ENCODE measurements around the gene BCL6B. TPM values are rescaled to one million over a fixed set of nuclear protein-coding genes. Genes with fewer than 3 reads are reported as not detected.
A peak's percentile ranks its signal among the peaks of the same experiment; 100 is the strongest.

The BCL6B gene
- total and polyA plus RNA-seq, 10 of the 15 experiments (the other 5 are each of a cell fraction or from before 2014, with no cell fraction given) = 0.06 to 0.85 (median 0.11) TPM; not detected in 1

GRCh38 chr17:7072406-7072805 is 49.6 kb downstream of the BCL6B start:
- RAD21 ChIA-PET (ENCODE audit: unreplicated experiment) = no interaction called here
- Histone ChIP-seq H3K9ac (ENCODE audit: control insufficient read depth, insufficient read depth, low read length) (no peak overlapping the region), H4K20me1 (ENCODE audit: control insufficient read depth, insufficient read depth) (no peaks in the 10 kb centered on the region), H3K4me3 (no peak overlapping the region), H3K4me2 (ENCODE audit: control insufficient read depth, insufficient read depth) (no peak overlapping the region), H2AFZ (ENCODE audit: control insufficient read depth, low read depth, low read length) (no peak overlapping the region), H3K79me2 (ENCODE audit: control insufficient read depth, insufficient read depth, low read length) (no peaks in the 10 kb centered on the region), H3K36me3 (ENCODE audit: control insufficient read depth in 2 of 2, insufficient read depth in 2 of 2, low read length in 1 of 2) (no peaks in the 10 kb centered on the region), H3K27me3 (replicated peaks in 1 of 2; ENCODE audit: control insufficient read depth in 2 of 2, insufficient read depth in 2 of 2, low read length in 1 of 2) (no peaks in the 10 kb centered on the region), H3K4me1 (ENCODE audit: control insufficient read depth, insufficient read depth, low read length) (no peaks in the 10 kb centered on the region), H3K27ac (ENCODE audit: control insufficient read depth, insufficient read depth) (no peak overlapping the region), H3K9me3 (replicated peaks; ENCODE audit: control insufficient read depth, insufficient read depth, low read length) (no peaks in the 10 kb centered on the region; the same call in 2 of the 3 replicates)
- SMC1A ChIA-PET (ENCODE audit: uncharacterized antibody, unreplicated experiment) = interaction anchor here (0.8 kb wide), 2 partner anchors 18 to 27 kb away, joined by 3 read pairs; no protein-coding TSS in a partner anchor
- in situ Hi-C loops (cut with MboI) = no loop called here
- DNase-seq (ENCODE audit: low read depth, low spot score) (no peak), ATAC-seq (peak; percentile 27; the same call in 1 of the 3 replicates), FAIRE-seq (no peak)
- intact Hi-C loops (cut with micrococcal nuclease; ENCODE audit: unreplicated experiment) = no loop called here
- CTCF ChIA-PET = interaction anchor here (0.6 to 0.8 kb wide), 2 partner anchors 9 to 40 kb away, joined by 3 to 4 read pairs; no protein-coding TSS in a partner anchor
- no TSS peak for BruUV-seq (replicated peaks)
- WGBS (ENCODE audit: insufficient coverage, insufficient replicate concordance, low lambda C conversion rate, missing lambda C conversion rate) = 47% methylated on average over 2 of the region's 2 CpGs
- POLR2A ChIA-PET = no interaction called here
- TF ChIP-seq MEF2B (IDR thresholded peaks at IDR 0.05; ENCODE audit: partially characterized antibody, poor library complexity, severe bottlenecking) (peak; percentile 24), YBX1 (IDR thresholded peaks at IDR 0.05) (no peak), MXI1 (IDR thresholded peaks at IDR 0.05; ENCODE audit: low read depth, low read length) (no peak)

DNA sequence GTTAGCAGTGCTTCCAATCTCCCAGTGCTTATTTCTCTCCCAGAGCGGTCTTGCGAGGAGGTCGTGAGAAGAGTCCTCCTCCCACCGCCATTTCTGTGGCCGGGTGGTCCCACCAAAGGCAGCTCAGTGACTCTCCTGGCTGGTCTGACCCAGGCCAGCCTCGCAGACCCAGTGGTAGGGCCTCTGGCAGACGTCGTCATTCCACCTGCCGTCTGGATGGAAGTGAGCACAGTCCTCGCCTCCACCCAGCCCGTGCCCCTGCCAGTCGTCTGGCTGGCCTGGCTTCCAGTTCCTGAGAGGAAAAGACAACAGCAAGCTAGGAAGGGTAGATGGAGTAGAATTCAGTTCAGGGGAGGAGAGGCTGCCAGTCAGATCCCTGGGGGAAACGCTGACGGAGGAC is 52.1 kb downstream of the BCL6B start:
- ChIA-PET RAD21 (ENCODE audit: unreplicated experiment) (interaction anchor here (0.6 kb wide), 1 partner anchor 61 kb away, joined by 3 read pairs; no protein-coding TSS in a partner anchor), SMC1A (ENCODE audit: uncharacterized antibody, unreplicated experiment) (no interaction called here), CTCF (interaction anchor here (0.6 to 1.4 kb wide), 3 partner anchors 21 to 1510 kb away, joined by 3 to 4 read pairs (median 3); no protein-coding TSS in a partner anchor), POLR2A (no interaction called here)
- Histone ChIP-seq H3K9me3 (replicated peaks; ENCODE audit: control insufficient read depth, insufficient read depth, low read length) (no peaks in the 10 kb centered on the region), H3K79me2 (ENCODE audit: control insufficient read depth, insufficient read depth, low read length) (no peaks in the 10 kb centered on the region), H4K20me1 (ENCODE audit: control insufficient read depth, insufficient read depth) (no peaks in the 10 kb centered on the region), H3K27me3 (replicated peaks in 1 of 2; ENCODE audit: control insufficient read depth in 2 of 2, insufficient read depth in 2 of 2, low read length in 1 of 2) (no peaks in the 10 kb centered on the region), H3K27ac (ENCODE audit: control insufficient read depth, insufficient read depth) (no peak overlapping the region), H3K4me2 (ENCODE audit: control insufficient read depth, insufficient read depth) (no peak overlapping the region), H3K4me1 (ENCODE audit: control insufficient read depth, insufficient read depth, low read length) (no peaks in the 10 kb centered on the region), H2AFZ (ENCODE audit: control insufficient read depth, low read depth, low read length) (no peak overlapping the region), H3K36me3 (ENCODE audit: control insufficient read depth in 2 of 2, insufficient read depth in 2 of 2, low read length in 1 of 2) (no peaks in the 10 kb centered on the region), H3K4me3 (no peak overlapping the region), H3K9ac (ENCODE audit: control insufficient read depth, insufficient read depth, low read length) (no peak overlapping the region)
- FAIRE-seq (no peak), DNase-seq (ENCODE audit: low read depth, low spot score) (no peak), ATAC-seq (no peak)
- intact Hi-C loops (cut with micrococcal nuclease; ENCODE audit: unreplicated experiment) = no loop called here
- WGBS (ENCODE audit: insufficient coverage, insufficient replicate concordance, low lambda C conversion rate, missing lambda C conversion rate) = 50% methylated on average over 14 of the region's 14 CpGs
- in situ Hi-C loops (cut with MboI) = no loop called here
- no TSS peak for BruUV-seq (replicated peaks)
- TF ChIP-seq POLR2AphosphoS5 (IDR thresholded peaks at IDR 0.05; ENCODE audit: low read length) (no peak), CBX3 (IDR thresholded peaks at IDR 0.05; ENCODE audit: borderline replicate concordance, low read depth) (no peak), FOXK2 (IDR thresholded peaks at IDR 0.05) (no peak), E2F8 (IDR thresholded peaks at IDR 0.05; ENCODE audit: low read depth, partially characterized antibody) (no peak), MTA2 (IDR thresholded peaks at IDR 0.05; ENCODE audit: low read depth) (no peak), JUNB (IDR thresholded peaks at IDR 0.05) (no peak), KAT2A (conservative IDR thresholded peaks at IDR 0.05; ENCODE audit: control insufficient read depth, low read depth, low read length) (no peak), MEF2B (IDR thresholded peaks at IDR 0.05; ENCODE audit: partially characterized antibody, poor library complexity, severe bottlenecking) (no peak), ZNF384 (IDR thresholded peaks at IDR 0.05; ENCODE audit: borderline replicate concordance, low read depth, low read length) (no peak), IKZF1 (conservative IDR thresholded peaks at IDR 0.05) (no peak), ZNF207 (IDR thresholded peaks at IDR 0.05; ENCODE audit: borderline replicate concordance) (no peak), EP300 (IDR thresholded peaks at IDR 0.05; ENCODE audit: borderline replicate concordance in 1 of 2, control insufficient read depth in 1 of 2, low read depth in 2 of 2, low read length in 2 of 2) (no peak)

All from GM12878 (cell line).